Measurements from ENCODE around the gene PGRMC1. TPM values are rescaled to one million over a fixed set of nuclear protein-coding genes. Genes with fewer than 3 reads are reported as not detected.

PGRMC1 gene
- total and polyA plus RNA-seq, 2 donors (not counting 1 experiment from before 2014, with no cell fraction given): 127 to 201 TPM

DNA sequence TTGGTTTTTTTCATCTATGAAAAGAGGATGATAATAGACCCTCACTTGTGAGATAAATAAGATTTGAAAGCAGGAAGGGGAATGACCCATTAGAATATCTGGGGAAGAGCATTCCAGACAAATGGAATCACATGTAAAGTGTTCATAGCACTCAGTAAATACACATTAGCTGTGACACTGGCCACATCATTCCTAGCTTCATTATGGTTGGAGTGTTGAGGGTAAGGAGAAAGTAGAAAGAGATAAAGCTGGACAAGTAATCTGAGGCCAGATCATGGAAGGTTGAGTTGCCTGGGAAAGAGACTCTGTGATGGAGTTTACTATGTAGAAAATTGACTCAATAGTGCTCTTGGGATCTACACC lies 6.9 kb upstream of the PGRMC1 start:
- H3K4me2 ChIP-seq (ENCODE audit: extremely low read depth, insufficient read depth, low read length): no peak overlapping the region
- no peak overlapping the region for H2AFZ ChIP-seq (ENCODE audit: low read length)
- H3K9me3 ChIP-seq (ENCODE audit: control insufficient read depth, insufficient read depth, low read depth, low read length): no peaks in the 10 kb centered on the region
- no peaks in the 10 kb centered on the region for H3K79me2 ChIP-seq (ENCODE audit: control insufficient read depth, insufficient read depth, low read length)
- no peaks in the 10 kb centered on the region for H3K36me3 ChIP-seq (ENCODE audit: control insufficient read depth, insufficient read depth, low read length)
- TF ChIP-seq, protein P1, sequence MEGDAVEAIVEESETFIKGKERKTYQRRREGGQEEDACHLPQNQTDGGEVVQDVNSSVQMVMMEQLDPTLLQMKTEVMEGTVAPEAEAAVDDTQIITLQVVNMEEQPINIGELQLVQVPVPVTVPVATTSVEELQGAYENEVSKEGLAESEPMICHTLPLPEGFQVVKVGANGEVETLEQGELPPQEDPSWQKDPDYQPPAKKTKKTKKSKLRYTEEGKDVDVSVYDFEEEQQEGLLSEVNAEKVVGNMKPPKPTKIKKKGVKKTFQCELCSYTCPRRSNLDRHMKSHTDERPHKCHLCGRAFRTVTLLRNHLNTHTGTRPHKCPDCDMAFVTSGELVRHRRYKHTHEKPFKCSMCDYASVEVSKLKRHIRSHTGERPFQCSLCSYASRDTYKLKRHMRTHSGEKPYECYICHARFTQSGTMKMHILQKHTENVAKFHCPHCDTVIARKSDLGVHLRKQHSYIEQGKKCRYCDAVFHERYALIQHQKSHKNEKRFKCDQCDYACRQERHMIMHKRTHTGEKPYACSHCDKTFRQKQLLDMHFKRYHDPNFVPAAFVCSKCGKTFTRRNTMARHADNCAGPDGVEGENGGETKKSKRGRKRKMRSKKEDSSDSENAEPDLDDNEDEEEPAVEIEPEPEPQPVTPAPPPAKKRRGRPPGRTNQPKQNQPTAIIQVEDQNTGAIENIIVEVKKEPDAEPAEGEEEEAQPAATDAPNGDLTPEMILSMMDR (conservative IDR thresholded peaks at IDR 0.05 in 1 of 2, IDR thresholded peaks at IDR 0.05 in 1 of 2; ENCODE audit: low read depth in 1 of 2, low read length in 2 of 2): no peak
- TF ChIP-seq EZH2 (IDR thresholded peaks at IDR 0.05; ENCODE audit: low read length, missing control alignments): no peak
- H3K4me1 ChIP-seq (ENCODE audit: control insufficient read depth, extremely low read depth, insufficient read depth, low read length): no peaks in the 10 kb centered on the region
- H3K27ac ChIP-seq (ENCODE audit: insufficient read depth, low read length): no peak overlapping the region
- H3K4me3 ChIP-seq (replicated peaks in 1 of 4; ENCODE audit: control extremely low read depth in 1 of 4, insufficient read depth in 1 of 4, low read depth in 3 of 4, low read length in 4 of 4): no peak overlapping the region
- peak in 1 of 2 donors; percentile 30 for DNase-seq (ENCODE audit: low read depth in 2 of 2)
- no peaks in the 10 kb centered on the region for H4K20me1 ChIP-seq (ENCODE audit: control insufficient read depth, extremely low read depth, insufficient read depth, low read length)
- H3K9ac ChIP-seq (ENCODE audit: insufficient read depth, low read length): no peak overlapping the region
- no peaks in the 10 kb centered on the region for H3K27me3 ChIP-seq (ENCODE audit: control insufficient read depth, insufficient read depth, low read length)

DNA sequence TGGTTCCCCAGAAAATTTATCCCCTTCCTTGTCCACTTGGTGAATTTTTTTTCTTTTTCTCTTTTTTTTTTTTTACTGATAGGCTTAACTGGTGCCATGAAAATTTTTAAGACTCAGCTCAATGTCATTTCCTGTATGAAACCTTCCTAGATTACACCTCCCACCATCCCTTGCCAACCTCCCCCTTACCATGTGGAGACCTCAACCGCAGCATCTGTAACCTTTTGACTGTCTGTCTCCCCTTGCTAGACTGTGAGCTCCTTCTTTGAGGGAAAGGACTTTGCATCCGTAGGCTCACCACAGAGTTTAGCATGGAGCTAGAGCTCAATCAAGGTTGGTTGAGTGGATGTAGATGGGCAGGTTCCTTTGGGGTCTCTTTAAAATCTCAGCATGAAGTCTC lies 5.2 kb upstream of the PGRMC1 start:
- Histone ChIP-seq H3K27me3 (ENCODE audit: control insufficient read depth, insufficient read depth, low read length) (no peaks in the 10 kb centered on the region), H3K4me2 (ENCODE audit: extremely low read depth, insufficient read depth, low read length) (no peak overlapping the region), H3K79me2 (ENCODE audit: control insufficient read depth, insufficient read depth, low read length) (no peaks in the 10 kb centered on the region), H3K4me3 (replicated peaks in 1 of 4; ENCODE audit: control extremely low read depth in 1 of 4, insufficient read depth in 1 of 4, low read depth in 3 of 4, low read length in 4 of 4) (no peak overlapping the region), H3K9me3 (ENCODE audit: control insufficient read depth, insufficient read depth, low read depth, low read length) (no peaks in the 10 kb centered on the region), H3K4me1 (ENCODE audit: control insufficient read depth, extremely low read depth, insufficient read depth, low read length) (no peaks in the 10 kb centered on the region), H2AFZ (ENCODE audit: low read length) (no peak overlapping the region), H3K36me3 (ENCODE audit: control insufficient read depth, insufficient read depth, low read length) (no peaks in the 10 kb centered on the region), H3K9ac (ENCODE audit: insufficient read depth, low read length) (no peak overlapping the region), H4K20me1 (ENCODE audit: control insufficient read depth, extremely low read depth, insufficient read depth, low read length) (no peaks in the 10 kb centered on the region), H3K27ac (ENCODE audit: insufficient read depth, low read length) (no peak overlapping the region)
- TF ChIP-seq, protein P1 (conservative IDR thresholded peaks at IDR 0.05 in 1 of 2, IDR thresholded peaks at IDR 0.05 in 1 of 2; ENCODE audit: low read depth in 1 of 2, low read length in 2 of 2): no peak
- TF ChIP-seq EZH2 (IDR thresholded peaks at IDR 0.05; ENCODE audit: low read length, missing control alignments): no peak
- DNase-seq (ENCODE audit: low read depth in 2 of 2): peak in 1 of 2 donors; percentile 34

DNA sequence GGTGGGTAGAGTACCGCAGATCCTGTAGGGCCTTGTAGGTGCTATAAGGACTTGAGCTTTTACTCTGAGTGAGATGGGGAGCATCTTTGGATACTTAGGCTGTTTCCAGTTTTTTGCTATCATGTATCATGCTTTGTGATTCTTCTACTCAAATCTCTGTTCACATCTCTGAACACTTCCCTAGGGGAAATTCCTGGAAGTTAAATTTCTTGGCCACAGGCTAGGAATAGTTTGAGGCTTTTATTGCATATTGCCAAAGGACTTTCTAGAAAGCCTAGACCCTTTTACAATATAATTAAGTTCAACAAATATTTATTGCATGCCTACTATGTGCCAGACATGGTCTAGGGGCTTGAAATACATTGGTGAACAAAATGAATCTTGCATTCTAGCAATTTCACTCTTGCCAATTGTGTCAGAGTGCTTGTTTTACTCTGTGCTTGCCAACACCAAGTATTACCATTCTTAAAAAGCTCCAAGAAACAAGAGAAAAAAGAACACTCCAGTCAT lies 4.1 kb upstream of the PGRMC1 start:
- TF ChIP-seq, protein P1 (conservative IDR thresholded peaks at IDR 0.05 in 1 of 2, IDR thresholded peaks at IDR 0.05 in 1 of 2; ENCODE audit: low read depth in 1 of 2, low read length in 2 of 2): no peak
- TF ChIP-seq EZH2 (IDR thresholded peaks at IDR 0.05; ENCODE audit: low read length, missing control alignments): no peak
- H3K9ac ChIP-seq (ENCODE audit: insufficient read depth, low read length): no peak overlapping the region
- no peaks in the 10 kb centered on the region for H3K9me3 ChIP-seq (ENCODE audit: control insufficient read depth, insufficient read depth, low read depth, low read length)
- no peaks in the 10 kb centered on the region for H4K20me1 ChIP-seq (ENCODE audit: control insufficient read depth, extremely low read depth, insufficient read depth, low read length)
- H3K27me3 ChIP-seq (ENCODE audit: control insufficient read depth, insufficient read depth, low read length): no peaks in the 10 kb centered on the region
- no peak for DNase-seq (ENCODE audit: low read depth in 2 of 2)
- H3K4me1 ChIP-seq (ENCODE audit: control insufficient read depth, extremely low read depth, insufficient read depth, low read length): no peaks in the 10 kb centered on the region
- no peak overlapping the region for H3K27ac ChIP-seq (ENCODE audit: insufficient read depth, low read length)
- no peak overlapping the region for H3K4me2 ChIP-seq (ENCODE audit: extremely low read depth, insufficient read depth, low read length)
- H3K79me2 ChIP-seq (ENCODE audit: control insufficient read depth, insufficient read depth, low read length): peaks cover 7% of the 10 kb centered on the region
- H3K36me3 ChIP-seq (ENCODE audit: control insufficient read depth, insufficient read depth, low read length): no peaks in the 10 kb centered on the region
- no peak overlapping the region for H3K4me3 ChIP-seq (replicated peaks in 1 of 4; ENCODE audit: control extremely low read depth in 1 of 4, insufficient read depth in 1 of 4, low read depth in 3 of 4, low read length in 4 of 4)
- H2AFZ ChIP-seq (ENCODE audit: low read length): no peak overlapping the region
